Heart right ventricle (tissue), 16 donors: Measurements from ENCODE around the gene XPA. TPM values are rescaled to one million over a fixed set of nuclear protein-coding genes. Genes with fewer than 3 reads are reported as not detected.

ENCODE experiments used
- ATAC-seq, 8 donors: fragments of 200-7000 bp; cut with Tn5 transposase; one replicate each; pipeline ENCODE4 v1.9.1; 2020; ENCODE audit warnings: mild to moderate bottlenecking in 8 of 8, moderate library complexity in 8 of 8, moderate number of reproducible peaks in 1 of 8
- DNase-seq, 2 donors: peaks; one replicate each; pipeline ENCODE4 v3.0.0-alpha.2; 2020
- H3K27ac ChIP-seq, 10 donors: fragments of 200-600 bp; sonication (generic) in 2 of 10; one replicate each; pipeline versions ENCODE4 v1.5.0 to v1.8.0; 2020 to 2022; ENCODE audit warnings: mild to moderate bottlenecking in 3 of 10
- H3K27me3 ChIP-seq, 7 donors: fragments of 200-600 bp; one replicate each; pipeline ENCODE4 v1.8.0; 2021 to 2022; ENCODE audit warnings: mild to moderate bottlenecking in 2 of 7
- H3K36me3 ChIP-seq, 9 donors: fragments of 200-600 bp; sonication (generic) in 1 of 9; one replicate each; pipeline versions ENCODE4 v1.5.0 to v1.8.0; 2020 to 2022; ENCODE audit warnings: mild to moderate bottlenecking in 2 of 9
- H3K4me1 ChIP-seq, 9 donors: fragments of 200-600 bp; sonication (generic) in 1 of 9; one replicate each; pipeline versions ENCODE4 v1.5.0 to v1.8.0; 2020 to 2022; ENCODE audit warnings: mild to moderate bottlenecking in 4 of 9
- H3K4me3 ChIP-seq, 10 donors: fragments of 200-600 bp; sonication (generic) in 2 of 10; one replicate each; pipeline versions ENCODE4 v1.5.0 to v1.8.0; 2020 to 2022; ENCODE audit warnings: mild to moderate bottlenecking in 7 of 10, moderate library complexity in 2 of 10
- H3K9me3 ChIP-seq, 11 donors: fragments of 200-600 bp in 10 of 11; sonication (generic) in 2 of 11; one replicate each; pipeline versions ENCODE4 v1.5.0 to v1.8.0; 2013 to 2022; ENCODE audit warnings: mild to moderate bottlenecking in 2 of 11, control low read depth in 1 of 11, moderate library complexity in 1 of 11
- WGBS, 2 donors: extraction: QIAGEN DNeasy Blood & Tissue Kit; methylation state at CpG; one replicate each; pipeline ENCODE4 v1.1.7; 2013; ENCODE audit warnings: inconsistent platforms in 1 of 2; 5-methylcytosine and 5-hydroxymethylcytosine counted together
- intact Hi-C, 10 donors: fragments of 100-400 bp; cut with DNase I; formaldehyde crosslinking; loops; one replicate each; pipeline versions ENCODE4 v1.11.1 to v1.14.2; 2022
- polyA plus RNA-seq, 2 donors: library from polyadenylated mRNA; stranded (reverse); fragments of 200-250 nt; gene quantifications; one replicate each; pipeline ENCODE4 v1.2.3, GENCODE V29; 2013
- total RNA-seq, 10 donors: library from RNA; stranded (reverse); fragmentation: NEBNext Ultra II Directional in 3 of 10; extraction: Animal tissue kit (Norgen Biotek cat#: 25700) in 3 of 10; gene quantifications; one replicate each; pipeline versions ENCODE4 v1.2.1 to v1.2.4, GENCODE V29; 2021 to 2023
- TF ChIP-seq, protein P1 (sequence below), 9 donors: fragments of 200-600 bp; sonication (generic) in 2 of 9; IDR thresholded peaks; one replicate each; pipeline versions ENCODE4 v1.5.0 to v1.8.0; 2021 to 2022; ENCODE audit warnings: antibody characterized with exemption in 9 of 9, mild to moderate bottlenecking in 5 of 9, moderate library complexity in 1 of 9
- donor health status: Arrhythmogenic right ventricular cardiomyopathy.
- donor health status: ischemic (EF 13 %, LVEDD 7.1; RV severe dilation, severe dysfunction).
- donor health status: healthy with polysubstance abuse.
- donor health status: DM: no; HTN: yes; CAD: no.
- donor health status: DM: no; HTN: no; CAD: no.
- donor health status: ischemic (EF 25% LVEDD 6.9; RV normal size, moderate dysfunction).
- donor health status: ischemic (EF 25% LVEDD 5.7; RV mildly dilated, moderate dysfunction).
- donor health status: healthy.
- donor health status: DM: yes; HTN: yes; CAD: no.
- donor health status: Ischemic cardiomyopathy.
- donor health status: ischemic (EF 35%, LVEDD 5.7; RV mildly dilated, moderate dysfunction).
- donor health status: nonischemic (EF 11% LVEDD 7.7; RV severe dilation, severe dysfunction).
- donor health status: DM: yes; HTN: yes; CAD: no.
- donor health status: PGD.
- donor health status: ischemic (EF 29% LVEDD 5.4; RV normal size, mild dysfunction).
- donor health status: nonischemic (EF 23%, LVEDD 6.1; RV moderate dilation, normal function).

XPA gene
- total and polyA plus RNA-seq, 12 donors, result 5.7 to 13.7 (median 9.0) TPM

DNA sequence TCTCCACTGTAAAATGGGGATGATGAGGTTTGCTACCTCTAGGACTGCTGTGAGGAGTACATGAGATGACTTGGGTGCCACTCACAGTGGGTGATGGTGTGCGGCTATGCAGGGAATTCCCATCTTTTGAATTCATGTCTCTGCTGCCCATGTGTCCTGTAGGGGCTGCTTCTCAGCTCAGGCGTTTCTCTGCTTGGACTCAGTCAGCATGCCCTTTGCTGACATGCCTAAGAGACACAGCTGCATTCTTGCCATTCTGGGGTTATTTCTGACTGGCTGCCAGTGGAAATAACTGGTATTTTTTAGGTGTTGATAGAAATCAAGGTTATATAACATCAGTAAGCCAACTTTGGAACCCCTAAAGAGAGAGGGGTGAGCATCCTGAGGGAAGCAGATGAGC, 24.3 kb upstream of the XPA start:
- 56 to 68% methylated on average over 2 of the region's 2 CpGs for WGBS, 2 donors
- H3K4me1 ChIP-seq, result no peaks in the 10 kb centered on the region

GRCh38 chr9:97717866-97718265, 20.7 kb upstream of the XPA start:
- no peak overlapping the region for H3K27ac ChIP-seq
- intact Hi-C loops, result loop anchor here in 3 of 10 donors (10.0 kb wide), 3 partner anchors 147 to 547 kb away; no protein-coding TSS in a partner anchor
- 65 to 79% methylated on average over 3 of the region's 3 CpGs for WGBS, 2 donors
- ATAC-seq, result no peak
- TF ChIP-seq, protein P1, sequence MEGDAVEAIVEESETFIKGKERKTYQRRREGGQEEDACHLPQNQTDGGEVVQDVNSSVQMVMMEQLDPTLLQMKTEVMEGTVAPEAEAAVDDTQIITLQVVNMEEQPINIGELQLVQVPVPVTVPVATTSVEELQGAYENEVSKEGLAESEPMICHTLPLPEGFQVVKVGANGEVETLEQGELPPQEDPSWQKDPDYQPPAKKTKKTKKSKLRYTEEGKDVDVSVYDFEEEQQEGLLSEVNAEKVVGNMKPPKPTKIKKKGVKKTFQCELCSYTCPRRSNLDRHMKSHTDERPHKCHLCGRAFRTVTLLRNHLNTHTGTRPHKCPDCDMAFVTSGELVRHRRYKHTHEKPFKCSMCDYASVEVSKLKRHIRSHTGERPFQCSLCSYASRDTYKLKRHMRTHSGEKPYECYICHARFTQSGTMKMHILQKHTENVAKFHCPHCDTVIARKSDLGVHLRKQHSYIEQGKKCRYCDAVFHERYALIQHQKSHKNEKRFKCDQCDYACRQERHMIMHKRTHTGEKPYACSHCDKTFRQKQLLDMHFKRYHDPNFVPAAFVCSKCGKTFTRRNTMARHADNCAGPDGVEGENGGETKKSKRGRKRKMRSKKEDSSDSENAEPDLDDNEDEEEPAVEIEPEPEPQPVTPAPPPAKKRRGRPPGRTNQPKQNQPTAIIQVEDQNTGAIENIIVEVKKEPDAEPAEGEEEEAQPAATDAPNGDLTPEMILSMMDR (IDR thresholded peaks at IDR 0.05), result no peak
- H3K36me3 ChIP-seq, result no peaks in the 10 kb centered on the region
- H3K9me3 ChIP-seq, result peaks cover 0 to 9% (median 0%) of the 10 kb centered on the region in 11 donors
- no peak for DNase-seq
- H3K4me1 ChIP-seq, result no peaks in the 10 kb centered on the region
- peaks cover 0 to 17% (median 0%) of the 10 kb centered on the region in 7 donors for H3K27me3 ChIP-seq
- H3K4me3 ChIP-seq, result no peak overlapping the region

More for the DNA sequence above, 24.3 kb upstream of the XPA start:
- DNase-seq, result no peak
- Histone ChIP-seq H3K36me3 (no peaks in the 10 kb centered on the region), H3K4me3 (no peak overlapping the region), H3K9me3 (peaks cover 0 to 9% (median 0%) of the 10 kb centered on the region in 11 donors), H3K27ac (no peak overlapping the region), H3K27me3 (peaks cover 0 to 48% (median 6%) of the 10 kb centered on the region in 7 donors)
- no peak for ATAC-seq
- TF ChIP-seq, protein P1 (IDR thresholded peaks at IDR 0.05), result no peak
- intact Hi-C loops, result no loop called here

DNA sequence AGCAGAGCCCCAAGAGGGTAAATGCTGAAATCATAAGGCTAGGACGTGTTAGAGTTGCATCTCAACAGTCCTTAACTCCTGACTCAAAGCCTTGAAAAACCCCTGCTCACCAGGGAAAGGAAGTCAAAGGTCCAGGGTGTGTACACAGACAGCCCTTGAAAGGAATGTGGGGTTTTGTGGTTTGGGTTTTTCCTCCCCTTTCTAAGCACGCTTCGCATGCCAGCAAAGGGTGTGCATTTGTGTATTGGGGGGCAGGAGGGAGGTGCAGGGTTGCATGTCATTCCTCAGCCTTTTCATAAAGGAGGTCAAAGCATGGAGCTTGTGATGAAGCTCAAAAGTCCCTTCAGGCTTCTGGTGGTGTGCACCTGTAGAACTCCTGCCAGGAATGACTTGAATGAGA, 17.3 kb upstream of the XPA start:
- ATAC-seq (no peak), DNase-seq (no peak)
- no peaks in the 10 kb centered on the region for H3K9me3 ChIP-seq
- intact Hi-C loops, result loop anchor here in 5 of 10 donors (5.0 to 10.0 kb wide), 6 partner anchors 88 to 550 kb away; no protein-coding TSS in a partner anchor
- H3K27ac ChIP-seq, result no peak overlapping the region
- WGBS, 2 donors, result 56 to 61% methylated on average over 3 of the region's 3 CpGs
- no peaks in the 10 kb centered on the region for H3K36me3 ChIP-seq
- H3K4me1 ChIP-seq, result peaks cover 0 to 3% (median 0%) of the 10 kb centered on the region in 9 donors
- peaks cover 0 to 30% (median 6%) of the 10 kb centered on the region in 7 donors for H3K27me3 ChIP-seq
- H3K4me3 ChIP-seq, result no peak overlapping the region
- TF ChIP-seq, protein P1 (IDR thresholded peaks at IDR 0.05), result no peak

GRCh38 chr9:97711223-97711626, 14.1 kb upstream of the XPA start:
- DNase-seq (no peak), ATAC-seq (no peak)
- Histone ChIP-seq H3K4me1 (peaks cover 0 to 3% (median 0%) of the 10 kb centered on the region in 9 donors), H3K27ac (no peak overlapping the region), H3K36me3 (no peaks in the 10 kb centered on the region), H3K9me3 (no peaks in the 10 kb centered on the region), H3K4me3 (no peak overlapping the region), H3K27me3 (peaks cover 0 to 44% (median 11%) of the 10 kb centered on the region in 7 donors)
- intact Hi-C loops, result loop anchor here in 9 of 10 donors (2.0 to 10.0 kb wide), 7 partner anchors 91 to 554 kb away; no protein-coding TSS in a partner anchor
- 24 to 28% methylated on average over 12 of the region's 12 CpGs for WGBS, 2 donors
- TF ChIP-seq, protein P1 (IDR thresholded peaks at IDR 0.05), result no peak
